Astrocyte (in vitro differentiated cells and primary cell): ENCODE results near the gene RCAN3. TPM values are rescaled to one million over a fixed set of nuclear protein-coding genes. Genes with fewer than 3 reads are reported as not detected.

Experiments
- DNase-seq: peaks from one replicate; pipeline ENCODE4 v3.0.0-alpha.2; 2010; ENCODE audit warnings: low read depth
- FAIRE-seq: peaks from 2 replicates; lab custom pipeline; 2011; peaks lifted over from hg19 to GRCh38; lab: Jason Lieb, UNC
- H2AFZ ChIP-seq: 2 replicates; pipeline ENCODE4 v1.6.0; 2012; ENCODE audit warnings: low read depth, low read length, inconsistent platforms
- H3K27ac ChIP-seq: 2 replicates; pipeline ENCODE4 v1.5.1; 2011; ENCODE audit warnings: low read depth, low read length, inconsistent platforms
- H3K27me3 ChIP-seq: 2 replicates; pipeline ENCODE4 v1.6.0; 2011; ENCODE audit warnings: low read length, inconsistent platforms; ENCODE audit not compliant: insufficient read depth
- H3K36me3 ChIP-seq: 2 replicates; pipeline ENCODE4 v1.5.1; 2011; ENCODE audit warnings: low read length, inconsistent platforms; ENCODE audit not compliant: insufficient read depth
- H3K4me1 ChIP-seq: 2 replicates; pipeline ENCODE4 v1.5.1; 2011; ENCODE audit warnings: low read length, inconsistent platforms; ENCODE audit not compliant: insufficient read depth
- H3K4me2 ChIP-seq: 2 replicates; pipeline ENCODE4 v1.6.0; 2012; ENCODE audit warnings: low read length, inconsistent platforms
- H3K4me3 ChIP-seq: 2 replicates; pipeline ENCODE4 v1.5.1; 2011; ENCODE audit warnings: low read depth, mild to moderate bottlenecking, low read length, inconsistent platforms; ENCODE audit not compliant: insufficient read depth
- H3K79me2 ChIP-seq: 2 replicates; pipeline ENCODE4 v1.6.0; 2012; ENCODE audit warnings: mild to moderate bottlenecking, low read length, inconsistent platforms; ENCODE audit not compliant: insufficient read depth
- H3K9ac ChIP-seq: 2 replicates; pipeline ENCODE4 v1.6.0; 2012; ENCODE audit warnings: mild to moderate bottlenecking, low read length, inconsistent platforms
- H3K9me3 ChIP-seq: 2 replicates; pipeline ENCODE4 v1.5.1; 2012; ENCODE audit warnings: low read depth, mild to moderate bottlenecking, low read length, inconsistent platforms; ENCODE audit not compliant: insufficient read depth
- H4K20me1 ChIP-seq: 2 replicates; pipeline ENCODE4 v1.6.0; 2012; ENCODE audit warnings: low read length, inconsistent platforms; ENCODE audit not compliant: insufficient read depth
- H3K27ac Mint-ChIP-seq: one replicate; pipeline ENCODE4 v1.8.0; 2021; ENCODE audit warnings: mild to moderate bottlenecking, mixed read lengths; ENCODE audit not compliant: unreplicated experiment
- H3K27me3 Mint-ChIP-seq: one replicate; pipeline ENCODE4 v1.8.0; 2021; ENCODE audit warnings: low read depth, mixed read lengths; ENCODE audit not compliant: unreplicated experiment
- H3K36me3 Mint-ChIP-seq: one replicate; pipeline ENCODE4 v1.8.0; 2021; ENCODE audit warnings: low read depth, mixed read lengths; ENCODE audit not compliant: unreplicated experiment
- H3K4me1 Mint-ChIP-seq: one replicate; pipeline ENCODE4 v1.8.0; 2021; ENCODE audit warnings: low read depth, mixed read lengths; ENCODE audit not compliant: unreplicated experiment
- H3K4me3 Mint-ChIP-seq: one replicate; pipeline ENCODE4 v1.8.0; 2021; ENCODE audit warnings: mild to moderate bottlenecking, moderate library complexity, mixed read lengths; ENCODE audit not compliant: unreplicated experiment
- H3K9me3 Mint-ChIP-seq: one replicate; pipeline ENCODE4 v1.8.0; 2021; ENCODE audit warnings: mild to moderate bottlenecking, mixed read lengths; ENCODE audit not compliant: unreplicated experiment
- CTCF ChIP-seq: IDR thresholded peaks from 2 replicates; pipeline ENCODE4 v1.5.1; 2011; ENCODE audit warnings: low read depth, mild to moderate bottlenecking, inconsistent platforms, low read length, moderate library complexity; ENCODE audit not compliant: insufficient read depth
- EZH2 ChIP-seq: IDR thresholded peaks from 2 replicates; pipeline ENCODE4 v1.6.1; 2012; ENCODE audit warnings: mild to moderate bottlenecking, low read length, inconsistent platforms; ENCODE audit not compliant: insufficient read depth
- total RNA-seq: library from RNA; stranded (reverse); gene quantifications from 2 replicates; pipeline ENCODE4 v1.2.1, GENCODE V29; 2021

Gene RCAN3
- total RNA-seq, 1 donor from 2014 or later: 17.7 TPM

- Histone ChIP-seq H3K9me3 (peaks cover 5% of the 10 kb centered on the region), H3K79me2 (no peaks in the 10 kb centered on the region), H3K27me3 (no peaks in the 10 kb centered on the region), H3K4me1 (peaks cover 3% of the 10 kb centered on the region), H3K36me3 (no peaks in the 10 kb centered on the region), H3K4me2 (no peak overlapping the region), H3K9ac (no peak overlapping the region), H3K27ac (no peak overlapping the region), H3K4me3 (no peak overlapping the region), H4K20me1 (no peaks in the 10 kb centered on the region), H2AFZ (no peak overlapping the region)
- TF ChIP-seq EZH2 (no peak), CTCF (no peak)
- DNase-seq: no peak
- Mint-ChIP-seq H3K9me3 (no peaks in the 10 kb centered on the region), H3K4me3 (no peak overlapping the region), H3K36me3 (peaks cover 12% of the 10 kb centered on the region), H3K27ac (no peak overlapping the region), H3K27me3 (no peaks in the 10 kb centered on the region), H3K4me1 (peaks cover 15% of the 10 kb centered on the region)
- no peak for FAIRE-seq
Measured at GRCh38 chr1:24468685-24469316, 33.8 kb upstream of the RCAN3 start.

GRCh38 chr1:24470592-24470991 lies 32.0 kb upstream of the RCAN3 start:
- H3K27me3 ChIP-seq: no peaks in the 10 kb centered on the region
- no peaks in the 10 kb centered on the region for H3K79me2 ChIP-seq
- Mint-ChIP-seq H3K9me3 (no peaks in the 10 kb centered on the region), H3K36me3 (peaks cover 12% of the 10 kb centered on the region), H3K4me3 (no peak overlapping the region), H3K4me1 (peaks cover 3% of the 10 kb centered on the region), H3K27me3 (no peaks in the 10 kb centered on the region), H3K27ac (no peak overlapping the region)
- H3K9me3 ChIP-seq: peaks cover 5% of the 10 kb centered on the region
- no peak for TF ChIP-seq CTCF
- no peaks in the 10 kb centered on the region for H3K36me3 ChIP-seq
- no peak for DNase-seq
- FAIRE-seq: no peak
- no peak overlapping the region for H3K4me2 ChIP-seq
- no peak overlapping the region for H3K27ac ChIP-seq
- H3K9ac ChIP-seq: no peak overlapping the region
- no peaks in the 10 kb centered on the region for H3K4me1 ChIP-seq
- H3K4me3 ChIP-seq: no peak overlapping the region
- H2AFZ ChIP-seq: no peak overlapping the region
- H4K20me1 ChIP-seq: no peaks in the 10 kb centered on the region

GRCh38 chr1:24472527-24473251 lies 29.9 kb upstream of the RCAN3 start:
- H3K36me3 ChIP-seq: no peaks in the 10 kb centered on the region
- FAIRE-seq (no peak), DNase-seq (no peak)
- H3K27me3 ChIP-seq: no peaks in the 10 kb centered on the region
- Mint-ChIP-seq H3K36me3 (peaks cover 7% of the 10 kb centered on the region), H3K4me1 (peaks cover 3% of the 10 kb centered on the region), H3K4me3 (no peak overlapping the region), H3K9me3 (no peaks in the 10 kb centered on the region), H3K27ac (no peak overlapping the region), H3K27me3 (no peaks in the 10 kb centered on the region)
- H3K4me3 ChIP-seq: no peak overlapping the region
- H3K79me2 ChIP-seq: no peaks in the 10 kb centered on the region
- no peaks in the 10 kb centered on the region for H4K20me1 ChIP-seq
- no peak overlapping the region for H3K4me2 ChIP-seq
- no peak overlapping the region for H3K9ac ChIP-seq
- TF ChIP-seq EZH2 (no peak), CTCF (no peak)
- peaks cover 5% of the 10 kb centered on the region for H3K9me3 ChIP-seq
- H2AFZ ChIP-seq: no peak overlapping the region
- no peaks in the 10 kb centered on the region for H3K4me1 ChIP-seq
- no peak overlapping the region for H3K27ac ChIP-seq
